Stimulated activated CD4-positive, alpha-beta T cell treated with anti-CD3 and anti-CD28 coated beads, Interleukin-4, amount 100 ng/mL, for 1 hour (primary cell): ENCODE results near the gene CD4.

ENCODE experiments used
- DNase-seq: peaks from one replicate; pipeline ENCODE4 v3.0.0-alpha.2; 2020

Gene CD4

DNA sequence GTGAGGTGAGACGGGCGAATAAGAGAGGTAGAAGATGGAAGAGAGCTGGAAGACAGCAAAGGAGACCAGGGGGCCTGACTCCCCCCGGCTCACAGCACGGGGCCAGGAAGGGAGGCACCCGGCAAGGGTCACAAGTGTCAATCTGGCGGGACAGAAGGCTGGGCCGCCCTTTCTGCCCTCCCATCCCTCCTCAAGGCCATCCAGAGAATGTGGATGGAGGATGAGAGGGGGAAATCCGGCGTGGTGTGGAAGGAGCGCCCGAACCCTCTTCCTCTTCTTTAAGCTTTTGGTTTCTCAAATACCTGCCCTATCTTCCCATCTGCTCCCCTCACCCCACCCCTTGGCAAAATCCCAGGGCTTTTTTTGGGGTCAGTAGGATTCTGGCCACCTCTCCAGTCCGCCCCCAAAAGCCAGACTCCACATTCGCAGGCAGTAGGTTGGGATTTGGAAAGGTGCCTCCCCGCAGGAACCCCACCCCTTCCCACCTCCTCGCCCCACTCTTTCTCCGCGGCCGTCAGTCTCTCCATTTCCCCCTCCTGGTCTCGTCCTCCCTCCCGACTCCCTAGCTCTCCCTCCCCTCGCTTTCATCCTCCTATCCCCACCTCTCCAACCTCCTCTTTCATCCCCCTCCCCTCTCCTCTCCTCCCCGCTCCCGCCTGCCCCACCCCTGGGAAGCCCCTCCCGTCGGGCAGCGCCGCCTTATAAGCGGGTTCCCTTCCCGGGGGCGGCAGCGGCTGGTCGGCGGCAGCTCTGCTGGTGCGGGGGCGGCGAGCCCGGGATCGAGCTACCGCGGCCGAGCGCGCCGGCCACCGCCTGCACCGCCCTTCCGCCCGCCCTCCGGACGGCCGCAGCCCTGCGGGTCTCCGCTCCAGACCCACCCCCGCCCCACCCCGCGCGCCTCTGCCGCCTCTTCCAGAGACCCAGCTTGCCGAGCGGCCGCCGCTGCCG is 23.4 kb upstream of the CD4 start, which contains the start of gene PTMS:
PTMS (plus strand) TSS at position 730 of the 948 bp plus-strand sequence. CDS start 343 bp downstream, outside the sequence.
- DNase-seq: no peak

DNA sequence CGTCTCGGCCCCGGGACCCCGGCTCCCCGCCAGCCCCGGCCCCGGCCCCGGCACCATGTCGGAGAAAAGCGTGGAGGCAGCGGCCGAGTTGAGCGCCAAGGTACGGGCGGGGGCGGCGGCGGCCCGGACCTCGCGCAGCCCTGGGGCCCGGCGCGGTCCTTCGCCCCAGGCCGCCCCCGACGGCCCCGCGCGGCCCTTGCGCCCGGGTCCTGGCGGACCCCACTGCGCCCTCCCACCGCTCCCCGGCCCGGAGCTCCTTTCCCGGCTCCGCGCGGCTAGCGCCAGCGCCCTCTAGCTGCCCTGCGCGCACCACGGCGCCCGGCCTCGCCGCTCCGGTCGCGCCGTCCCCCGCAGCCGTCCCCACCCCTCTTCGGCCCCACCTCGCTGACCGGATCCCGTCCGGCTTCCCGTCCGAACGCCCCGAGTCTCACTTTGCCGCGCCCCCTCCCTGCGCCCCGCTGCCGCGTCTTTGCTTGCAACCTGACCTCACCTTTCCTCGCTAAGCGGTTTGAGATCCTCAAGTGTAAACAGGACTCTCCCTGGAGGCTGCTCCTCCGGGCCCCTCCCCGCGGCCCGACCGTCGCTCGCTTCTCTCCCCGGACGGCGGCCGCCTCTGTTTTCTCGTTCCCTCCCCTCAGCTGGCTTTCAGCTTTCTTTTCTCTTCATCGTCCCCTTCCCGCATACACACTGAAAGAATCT is 22.5 kb upstream of the CD4 start:
- peak; percentile 62 for DNase-seq

GRCh38 chr12:6767353-6768319 is 21.7 kb upstream of the CD4 start:
- DNase-seq: no peak

GRCh38 chr12:6768437-6768914 is 20.9 kb upstream of the CD4 start:
- no peak for DNase-seq

GRCh38 chr12:6768990-6769389 is 20.3 kb upstream of the CD4 start:
- no peak for DNase-seq

- DNase-seq: no peak
Observed at GRCh38 chr12:6769666-6770065, 19.7 kb upstream of the CD4 start.

DNA sequence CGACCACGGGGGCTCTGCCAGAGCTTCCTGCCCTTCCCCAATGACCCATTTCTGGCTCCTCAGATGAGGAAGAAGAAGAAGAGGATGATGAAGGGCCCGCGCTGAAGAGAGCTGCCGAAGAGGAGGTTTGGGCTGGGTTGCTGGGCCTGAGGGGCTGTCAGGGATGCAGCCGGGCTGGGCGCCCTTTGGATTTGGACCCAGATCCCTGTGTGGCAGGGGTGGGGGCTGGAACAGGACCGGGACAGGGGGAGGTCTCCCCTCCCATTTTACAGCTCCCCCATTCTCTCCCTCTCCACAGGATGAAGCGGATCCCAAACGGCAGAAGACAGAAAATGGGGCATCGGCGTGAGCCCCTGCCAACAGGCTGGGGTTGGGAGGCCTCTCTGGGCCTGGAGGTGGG is 19.2 kb upstream of the CD4 start:
- DNase-seq: no peak

GRCh38 chr12:6770600-6770999 is 18.7 kb upstream of the CD4 start:
- no peak for DNase-seq

DNA sequence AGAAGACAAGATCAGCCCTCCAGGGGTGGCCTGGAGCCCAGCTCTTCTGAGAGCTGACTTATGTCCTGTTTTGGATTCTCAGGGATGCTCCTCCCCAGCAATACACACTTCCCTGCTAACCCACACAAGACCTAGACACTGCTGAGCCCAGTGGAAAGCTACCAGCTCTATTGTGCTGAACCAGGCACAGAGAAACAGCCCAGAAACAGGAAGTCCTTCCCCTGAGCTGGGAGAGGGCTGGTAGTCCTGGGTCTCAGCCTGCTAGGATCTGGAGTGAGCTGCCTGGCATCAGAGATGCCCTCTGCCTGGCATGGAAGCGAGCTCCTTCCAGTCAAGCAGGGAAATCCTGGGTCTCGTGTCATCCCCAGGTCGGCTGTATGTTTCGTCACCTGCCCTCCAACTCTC is 18.2 kb upstream of the CD4 start:
- no peak for DNase-seq

GRCh38 chr12:6771509-6772330 is 17.6 kb upstream of the CD4 start:
- no peak for DNase-seq

- peak; percentile 60 for DNase-seq
Observed at GRCh38 chr12:6772331-6772695, 17.0 kb upstream of the CD4 start, which contains the start of gene LAG3. LAG3 (plus strand) TSS chr12:6772520; CDS start chr12:6772853, 333 bp downstream.

GRCh38 chr12:6772726-6773589 is 16.4 kb upstream of the CD4 start:
- DNase-seq: no peak

DNA sequence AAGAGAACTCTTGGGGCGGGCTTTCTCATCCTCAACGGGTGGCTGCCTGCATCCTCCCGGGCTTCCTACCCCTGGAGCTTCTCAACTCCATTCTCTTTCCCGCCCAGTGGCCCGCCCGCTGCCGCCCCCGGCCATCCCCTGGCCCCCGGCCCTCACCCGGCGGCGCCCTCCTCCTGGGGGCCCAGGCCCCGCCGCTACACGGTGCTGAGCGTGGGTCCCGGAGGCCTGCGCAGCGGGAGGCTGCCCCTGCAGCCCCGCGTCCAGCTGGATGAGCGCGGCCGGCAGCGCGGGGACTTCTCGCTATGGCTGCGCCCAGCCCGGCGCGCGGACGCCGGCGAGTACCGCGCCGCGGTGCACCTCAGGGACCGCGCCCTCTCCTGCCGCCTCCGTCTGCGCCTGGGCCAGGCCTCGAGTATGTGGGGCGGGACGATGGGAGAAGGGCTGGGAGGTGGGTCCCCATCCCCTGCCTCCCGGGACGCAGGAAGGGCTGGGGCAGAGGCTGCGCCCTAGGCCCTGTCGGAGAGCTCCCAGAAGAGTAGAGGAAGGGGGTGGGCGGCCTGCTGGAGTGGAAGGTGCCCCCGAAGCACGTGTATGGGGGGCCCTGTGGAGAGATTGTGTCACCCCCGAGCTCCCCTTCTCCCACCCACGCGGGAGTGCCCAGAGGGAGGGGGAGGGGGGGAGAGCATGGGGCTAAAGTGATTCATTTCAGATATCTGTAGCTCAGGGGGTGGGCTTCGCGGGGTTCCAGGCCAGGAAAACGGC is 15.6 kb upstream of the CD4 start:
- peak; percentile 44 for DNase-seq

GRCh38 chr12:6774499-6775062 is 14.7 kb upstream of the CD4 start:
- DNase-seq: no peak

DNA sequence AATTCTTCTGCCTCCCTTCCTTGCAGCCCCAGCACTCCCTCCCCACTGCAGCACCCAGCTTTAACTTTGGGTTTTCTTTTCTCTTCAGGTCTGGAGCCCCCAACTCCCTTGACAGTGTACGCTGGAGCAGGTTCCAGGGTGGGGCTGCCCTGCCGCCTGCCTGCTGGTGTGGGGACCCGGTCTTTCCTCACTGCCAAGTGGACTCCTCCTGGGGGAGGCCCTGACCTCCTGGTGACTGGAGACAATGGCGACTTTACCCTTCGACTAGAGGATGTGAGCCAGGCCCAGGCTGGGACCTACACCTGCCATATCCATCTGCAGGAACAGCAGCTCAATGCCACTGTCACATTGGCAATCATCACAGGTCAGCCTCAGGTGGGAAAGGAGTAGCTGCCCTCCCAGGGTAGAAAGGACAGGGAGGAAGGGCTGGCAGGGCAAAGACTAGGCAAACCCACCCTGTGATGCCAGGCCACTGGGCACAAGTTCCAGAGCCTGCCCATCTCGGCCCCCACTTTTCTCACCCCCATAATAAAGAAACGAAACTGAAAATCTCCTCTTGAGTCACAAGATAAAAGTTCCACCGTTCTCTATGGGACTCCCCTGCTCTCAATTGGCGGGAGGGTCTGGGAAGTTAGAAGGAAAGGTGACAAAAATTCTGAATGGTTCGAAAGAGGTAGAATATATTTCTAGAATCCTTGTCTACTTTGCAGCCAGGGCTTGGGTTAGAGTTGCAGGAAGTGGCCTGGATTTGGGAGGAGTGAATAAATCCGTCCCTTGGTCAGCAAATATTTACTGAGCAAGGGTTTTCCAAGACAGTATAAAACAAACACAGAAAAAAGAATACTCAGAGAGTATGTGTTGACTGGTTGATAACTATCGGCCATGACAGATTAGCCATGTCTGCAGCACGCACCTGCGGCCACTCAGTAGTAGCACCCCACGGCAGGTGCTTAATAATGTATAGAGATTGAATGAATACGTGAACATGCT is 13.8 kb upstream of the CD4 start:
- DNase-seq: no peak

GRCh38 chr12:6777386-6777785 is 11.9 kb upstream of the CD4 start:
- no peak for DNase-seq

GRCh38 chr12:6778217-6778573 is 11.1 kb upstream of the CD4 start:
- no peak for DNase-seq
